ENCODE results near the gene FN1. TPM values are rescaled to one million over a fixed set of nuclear protein-coding genes. Genes with fewer than 3 reads are reported as not detected.

The FN1 gene
- polyA plus RNA-seq, 2 of the 4 experiments (the other 2 are of a cell fraction): 203 to 500 TPM

DNA sequence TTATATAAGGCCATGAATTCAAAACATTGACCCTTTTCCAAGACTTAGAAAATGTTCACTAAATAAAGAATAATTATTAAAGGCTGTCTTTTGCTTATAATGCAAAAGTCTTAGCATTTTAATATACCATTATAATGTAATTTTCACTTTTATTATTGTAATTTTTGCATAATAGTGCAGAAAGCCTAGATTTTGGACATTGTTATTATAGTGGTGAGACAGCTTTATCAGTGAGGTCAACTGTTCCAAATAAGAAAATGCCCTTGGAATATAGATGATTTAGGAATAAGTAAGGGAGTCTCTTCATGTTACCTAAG is 67.4 kb downstream of the FN1 start:
- FAIRE-seq: no peak
- ATAC-seq: no peak
- no peaks in the 10 kb centered on the region for H3K4me1 ChIP-seq
- ChIA-PET POLR2A (no interaction called here), CTCF (interaction anchor here (0.9 to 1.1 kb wide), 3 partner anchors 11 to 563 kb away, joined by 3 to 4 read pairs (median 4); no protein-coding TSS in a partner anchor)
- no peak for TF ChIP-seq POLR2AphosphoS2 (conservative IDR thresholded peaks at IDR 0.05; ENCODE audit: low read length)
- no peak for TF ChIP-seq FOSB (CRISPR knock-in tag; IDR thresholded peaks at IDR 0.05)
- TF ChIP-seq KDM5A (IDR thresholded peaks at IDR 0.05): no peak
- TF ChIP-seq FOSL2 (IDR thresholded peaks at IDR 0.05): no peak
- TF ChIP-seq FOSL2 (CRISPR knock-in tag; IDR thresholded peaks at IDR 0.05): no peak
- no peak for TF ChIP-seq CHD4 (IDR thresholded peaks at IDR 0.05; ENCODE audit: borderline replicate concordance)
- TF ChIP-seq HOXB13 (CRISPR knock-in tag; IDR thresholded peaks at IDR 0.05; ENCODE audit: low read depth): no peak
- TF ChIP-seq, protein P1, sequence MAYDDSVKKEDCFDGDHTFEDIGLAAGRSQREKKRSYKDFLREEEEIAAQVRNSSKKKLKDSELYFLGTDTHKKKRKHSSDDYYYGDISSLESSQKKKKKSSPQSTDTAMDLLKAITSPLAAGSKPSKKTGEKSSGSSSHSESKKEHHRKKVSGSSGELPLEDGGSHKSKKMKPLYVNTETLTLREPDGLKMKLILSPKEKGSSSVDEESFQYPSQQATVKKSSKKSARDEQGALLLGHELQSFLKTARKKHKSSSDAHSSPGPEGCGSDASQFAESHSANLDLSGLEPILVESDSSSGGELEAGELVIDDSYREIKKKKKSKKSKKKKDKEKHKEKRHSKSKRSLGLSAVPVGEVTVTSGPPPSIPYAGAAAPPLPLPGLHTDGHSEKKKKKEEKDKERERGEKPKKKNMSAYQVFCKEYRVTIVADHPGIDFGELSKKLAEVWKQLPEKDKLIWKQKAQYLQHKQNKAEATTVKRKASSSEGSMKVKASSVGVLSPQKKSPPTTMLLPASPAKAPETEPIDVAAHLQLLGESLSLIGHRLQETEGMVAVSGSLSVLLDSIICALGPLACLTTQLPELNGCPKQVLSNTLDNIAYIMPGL (CRISPR knock-in tag; IDR thresholded peaks at IDR 0.05; ENCODE audit: borderline replicate concordance): no peak
- TF ChIP-seq FOXS1 (CRISPR knock-in tag; IDR thresholded peaks at IDR 0.05): no peak
- no peak for TF ChIP-seq ESRRA (IDR thresholded peaks at IDR 0.05; ENCODE audit: borderline replicate concordance, low read length)
- TF ChIP-seq EHMT2 (IDR thresholded peaks at IDR 0.05; ENCODE audit: low read depth): no peak
- TF ChIP-seq, protein P2, sequence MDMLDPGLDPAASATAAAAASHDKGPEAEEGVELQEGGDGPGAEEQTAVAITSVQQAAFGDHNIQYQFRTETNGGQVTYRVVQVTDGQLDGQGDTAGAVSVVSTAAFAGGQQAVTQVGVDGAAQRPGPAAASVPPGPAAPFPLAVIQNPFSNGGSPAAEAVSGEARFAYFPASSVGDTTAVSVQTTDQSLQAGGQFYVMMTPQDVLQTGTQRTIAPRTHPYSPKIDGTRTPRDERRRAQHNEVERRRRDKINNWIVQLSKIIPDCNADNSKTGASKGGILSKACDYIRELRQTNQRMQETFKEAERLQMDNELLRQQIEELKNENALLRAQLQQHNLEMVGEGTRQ (IDR thresholded peaks at IDR 0.05): no peak
- no peak for TF ChIP-seq HOXB5 (CRISPR knock-in tag; IDR thresholded peaks at IDR 0.05)
- TF ChIP-seq BHLHE40 (IDR thresholded peaks at IDR 0.05; ENCODE audit: low read depth, low read length): no peak
- TF ChIP-seq SREBF2 (IDR thresholded peaks at IDR 0.05): no peak
- no peak for TF ChIP-seq GATA3 (IDR thresholded peaks at IDR 0.05; ENCODE audit: borderline replicate concordance)
- TF ChIP-seq ZSCAN20 (CRISPR knock-in tag; IDR thresholded peaks at IDR 0.05): no peak
- TF ChIP-seq, protein P3, sequence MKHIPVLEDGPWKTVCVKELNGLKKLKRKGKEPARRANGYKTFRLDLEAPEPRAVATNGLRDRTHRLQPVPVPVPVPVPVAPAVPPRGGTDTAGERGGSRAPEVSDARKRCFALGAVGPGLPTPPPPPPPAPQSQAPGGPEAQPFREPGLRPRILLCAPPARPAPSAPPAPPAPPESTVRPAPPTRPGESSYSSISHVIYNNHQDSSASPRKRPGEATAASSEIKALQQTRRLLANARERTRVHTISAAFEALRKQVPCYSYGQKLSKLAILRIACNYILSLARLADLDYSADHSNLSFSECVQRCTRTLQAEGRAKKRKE (CRISPR knock-in tag; IDR thresholded peaks at IDR 0.05; ENCODE audit: low read depth): no peak
- no peak for TF ChIP-seq NR3C1 (IDR thresholded peaks at IDR 0.05)
- H3K9me3 ChIP-seq: no peaks in the 10 kb centered on the region
- no peak overlapping the region for H3K4me3 ChIP-seq
- H3K27ac ChIP-seq: no peak overlapping the region
- H3K4me2 ChIP-seq: no peak overlapping the region
- no peak for DNase-seq (ENCODE audit: low read depth in 1 of 2, low spot score in 1 of 2)

DNA sequence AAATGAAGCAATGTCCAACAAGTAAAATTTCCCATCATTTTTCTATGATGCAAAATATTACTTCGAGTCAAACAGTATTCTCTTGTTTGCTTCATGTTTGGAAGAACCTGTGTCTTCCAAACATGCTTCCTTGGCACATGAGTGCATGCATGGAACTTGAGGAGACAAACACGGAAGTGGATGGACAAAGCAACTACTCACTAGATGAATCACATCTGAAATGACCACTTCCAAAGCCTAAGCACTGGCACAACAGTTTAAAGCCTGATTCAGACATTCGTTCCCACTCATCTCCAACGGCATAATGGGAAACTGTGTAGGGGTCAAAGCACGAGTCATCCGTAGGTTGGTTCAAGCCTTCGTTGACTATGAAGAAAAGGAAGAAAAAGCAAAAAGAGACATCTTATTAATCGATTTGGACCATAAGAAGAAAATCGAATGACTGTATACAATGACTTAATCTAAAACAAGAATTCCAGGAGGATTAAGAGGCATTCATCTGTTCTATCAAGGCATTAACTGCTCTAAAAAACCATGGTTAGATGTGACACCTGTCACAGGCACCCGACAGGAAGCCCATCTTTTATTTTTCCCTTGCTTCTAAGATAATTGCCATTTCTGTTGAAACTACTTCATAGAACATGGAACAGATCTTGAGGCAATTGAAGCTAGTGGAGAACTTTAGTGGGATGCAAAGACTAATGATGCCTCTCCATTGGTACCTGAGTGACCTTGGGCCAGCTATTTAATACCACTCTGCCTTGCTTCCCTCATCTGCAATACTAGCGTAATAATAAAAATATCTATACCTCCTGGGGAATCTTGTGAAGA is 68.0 kb downstream of the FN1 start:
- POLR2A ChIA-PET: no interaction called here
- H3K27ac ChIP-seq: no peak overlapping the region
- CTCF ChIA-PET: interaction anchor here (0.9 to 1.1 kb wide), 3 partner anchors 11 to 563 kb away, joined by 3 to 4 read pairs (median 4); no protein-coding TSS in a partner anchor
- H3K4me3 ChIP-seq: no peak overlapping the region
- WGBS (ENCODE audit: missing lambda C conversion rate): 79% methylated on average over 11 of the region's 11 CpGs
- H3K4me2 ChIP-seq: no peak overlapping the region
- FAIRE-seq (no peak), DNase-seq (ENCODE audit: low read depth in 1 of 2, low spot score in 1 of 2) (no peak), ATAC-seq (no peak)
- H3K4me1 ChIP-seq: no peaks in the 10 kb centered on the region
- H3K9me3 ChIP-seq: no peaks in the 10 kb centered on the region
- TF ChIP-seq TFCP2L1 (CRISPR knock-in tag; IDR thresholded peaks at IDR 0.05) (no peak), GATA3 (IDR thresholded peaks at IDR 0.05; ENCODE audit: borderline replicate concordance) (no peak), MYC (IDR thresholded peaks at IDR 0.05; ENCODE audit: borderline replicate concordance, low read length) (no peak), ESRRA (IDR thresholded peaks at IDR 0.05; ENCODE audit: borderline replicate concordance, low read length) (no peak)
- TF ChIP-seq, protein P4, sequence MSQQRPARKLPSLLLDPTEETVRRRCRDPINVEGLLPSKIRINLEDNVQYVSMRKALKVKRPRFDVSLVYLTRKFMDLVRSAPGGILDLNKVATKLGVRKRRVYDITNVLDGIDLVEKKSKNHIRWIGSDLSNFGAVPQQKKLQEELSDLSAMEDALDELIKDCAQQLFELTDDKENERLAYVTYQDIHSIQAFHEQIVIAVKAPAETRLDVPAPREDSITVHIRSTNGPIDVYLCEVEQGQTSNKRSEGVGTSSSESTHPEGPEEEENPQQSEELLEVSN (IDR thresholded peaks at IDR 0.05; ENCODE audit: borderline replicate concordance, low read depth): no peak

All from A549 (cell line).